IPS-NIHi11 (cell line): ENCODE measurements around the gene PASD1.
"Not testable (repeated sequence)": the region's sequence is repeated elsewhere in the genome, so short reads cannot be mapped to it uniquely, and the experiment has no call there.

Experiments
- DNase-seq: peaks from one replicate; pipeline ENCODE4 v3.0.0; 2012; ENCODE audit warnings: mixed read lengths, low spot score

The PASD1 gene, protein sequence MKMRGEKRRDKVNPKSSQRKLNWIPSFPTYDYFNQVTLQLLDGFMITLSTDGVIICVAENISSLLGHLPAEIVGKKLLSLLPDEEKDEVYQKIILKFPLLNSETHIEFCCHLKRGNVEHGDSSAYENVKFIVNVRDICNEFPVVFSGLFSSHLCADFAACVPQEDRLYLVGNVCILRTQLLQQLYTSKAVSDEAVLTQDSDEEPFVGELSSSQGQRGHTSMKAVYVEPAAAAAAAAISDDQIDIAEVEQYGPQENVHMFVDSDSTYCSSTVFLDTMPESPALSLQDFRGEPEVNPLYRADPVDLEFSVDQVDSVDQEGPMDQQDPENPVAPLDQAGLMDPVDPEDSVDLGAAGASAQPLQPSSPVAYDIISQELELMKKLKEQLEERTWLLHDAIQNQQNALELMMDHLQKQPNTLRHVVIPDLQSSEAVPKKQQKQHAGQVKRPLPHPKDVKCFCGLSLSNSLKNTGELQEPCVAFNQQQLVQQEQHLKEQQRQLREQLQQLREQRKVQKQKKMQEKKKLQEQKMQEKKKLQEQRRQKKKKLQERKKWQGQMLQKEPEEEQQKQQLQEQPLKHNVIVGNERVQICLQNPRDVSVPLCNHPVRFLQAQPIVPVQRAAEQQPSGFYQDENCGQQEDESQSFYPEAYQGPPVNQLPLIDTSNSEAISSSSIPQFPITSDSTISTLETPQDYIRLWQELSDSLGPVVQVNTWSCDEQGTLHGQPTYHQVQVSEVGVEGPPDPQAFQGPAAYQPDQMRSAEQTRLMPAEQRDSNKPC

DNA sequence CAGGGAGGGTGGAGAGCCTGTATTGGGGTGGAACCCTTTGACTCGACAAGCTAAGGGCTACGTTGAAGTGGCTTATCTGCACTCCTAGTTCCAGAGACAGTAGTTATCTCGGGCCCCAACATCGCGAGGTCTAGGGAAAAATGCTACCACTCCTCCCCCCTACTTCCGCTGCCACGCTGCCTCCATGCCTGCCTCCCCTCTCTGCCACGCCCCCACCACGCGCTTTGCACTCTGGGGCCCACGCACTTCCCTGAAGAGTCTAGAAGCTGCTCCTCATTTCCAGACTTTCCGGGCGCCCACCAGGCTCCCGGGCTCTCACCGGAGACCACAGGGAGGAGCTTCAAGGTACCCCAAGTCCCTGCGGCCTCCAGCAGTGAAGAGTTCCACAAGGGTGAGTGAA lies at the start of gene PASD1:
TSS of gene PASD1 (plus strand) at position 227 of the 400 bp plus-strand sequence. CDS start 37,879 bp downstream, outside the sequence.
- no peak for DNase-seq

DNA sequence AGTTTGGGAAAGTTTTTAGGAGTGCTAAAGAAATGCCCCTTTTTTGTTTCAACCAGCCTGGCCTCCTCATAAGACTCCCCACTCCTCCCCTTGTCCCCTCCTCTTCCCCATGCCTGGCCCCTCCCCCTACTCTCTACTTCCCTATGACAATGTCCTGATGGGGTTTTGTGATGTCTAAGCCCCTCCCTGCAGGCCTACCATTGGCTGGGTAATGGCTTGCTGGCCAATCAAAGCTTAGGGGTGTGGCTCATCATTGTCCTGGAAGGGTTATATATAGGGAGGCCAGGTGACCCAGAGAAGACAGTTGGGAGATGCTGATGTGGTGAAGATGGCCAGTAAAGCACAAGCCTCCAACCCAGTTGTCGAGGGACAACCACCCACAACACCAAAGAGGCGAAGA lies 48.2 kb upstream of the PASD1 start:
- no peak for DNase-seq

DNA sequence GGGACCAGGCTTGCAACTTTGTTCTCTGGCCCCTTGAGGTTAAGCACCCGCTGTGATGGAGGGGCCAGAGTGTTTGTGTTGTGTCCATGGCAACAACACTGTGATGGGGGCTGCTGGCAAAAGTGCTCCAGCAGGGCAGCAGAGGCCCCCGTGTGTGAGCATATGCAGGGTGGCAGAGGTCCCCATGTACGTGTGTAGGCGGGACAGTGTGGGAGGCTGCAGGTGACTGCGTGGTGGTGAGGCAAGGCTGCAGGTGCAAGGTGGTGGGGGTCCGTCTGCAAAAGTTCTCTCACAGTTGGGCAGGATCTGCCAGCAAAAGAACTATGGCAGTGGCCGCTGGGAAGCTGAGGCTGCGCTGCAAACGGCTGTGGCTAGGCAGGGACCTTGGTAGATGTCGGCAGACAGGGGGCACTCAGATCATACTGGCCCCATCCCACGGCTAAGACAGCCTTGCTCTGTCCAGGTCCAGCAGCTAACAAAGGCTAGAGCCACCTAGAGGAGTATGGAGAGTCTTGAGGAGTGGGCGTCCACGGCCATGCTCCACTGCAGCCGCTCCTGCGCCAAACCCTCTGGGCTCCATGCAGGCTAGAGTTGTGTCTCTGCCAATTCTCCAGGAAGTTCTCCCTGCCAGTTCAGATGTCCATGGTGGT lies 46.8 kb upstream of the PASD1 start:
- DNase-seq, result no peak

DNA sequence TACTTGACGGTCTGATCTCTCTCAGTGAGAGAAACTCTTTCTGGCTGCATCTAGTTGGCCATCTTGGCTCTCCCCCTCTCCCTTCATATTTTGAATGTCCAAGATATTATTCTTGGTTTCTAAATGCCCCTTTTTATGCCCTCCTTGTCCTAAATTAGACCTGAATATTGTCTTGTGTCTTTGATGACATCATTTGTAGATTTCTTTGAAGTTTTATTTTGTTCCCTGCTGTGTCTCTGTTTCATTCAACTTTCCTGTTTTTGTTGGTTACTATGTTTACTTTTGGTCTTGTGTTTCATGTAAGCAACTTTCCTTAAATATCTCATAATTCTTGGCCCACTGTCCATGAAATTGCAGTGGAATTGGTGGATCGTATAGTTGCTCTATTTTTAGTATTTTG lies 46.1 kb upstream of the PASD1 start:
- DNase-seq, result no peak

DNA sequence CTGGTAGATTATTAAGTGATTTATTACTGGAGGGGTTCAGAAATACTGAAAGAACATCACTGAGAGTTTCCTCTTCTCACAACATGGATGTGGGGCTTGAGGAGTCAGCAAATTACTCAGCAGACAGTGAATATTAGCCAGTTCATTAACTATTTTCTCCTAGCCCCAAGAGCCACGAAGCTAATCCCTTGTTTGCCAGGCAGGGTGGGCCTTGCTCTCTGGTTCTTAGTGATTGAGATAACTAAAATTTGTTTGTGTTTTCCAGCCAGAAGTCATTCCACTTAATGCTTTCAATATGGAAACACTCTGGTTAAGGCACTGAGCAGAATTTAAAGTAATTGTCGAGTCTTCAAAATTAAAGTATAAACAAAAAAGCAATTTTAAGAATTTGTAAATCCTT lies 40.1 kb upstream of the PASD1 start:
- DNase-seq, result no peak

DNA sequence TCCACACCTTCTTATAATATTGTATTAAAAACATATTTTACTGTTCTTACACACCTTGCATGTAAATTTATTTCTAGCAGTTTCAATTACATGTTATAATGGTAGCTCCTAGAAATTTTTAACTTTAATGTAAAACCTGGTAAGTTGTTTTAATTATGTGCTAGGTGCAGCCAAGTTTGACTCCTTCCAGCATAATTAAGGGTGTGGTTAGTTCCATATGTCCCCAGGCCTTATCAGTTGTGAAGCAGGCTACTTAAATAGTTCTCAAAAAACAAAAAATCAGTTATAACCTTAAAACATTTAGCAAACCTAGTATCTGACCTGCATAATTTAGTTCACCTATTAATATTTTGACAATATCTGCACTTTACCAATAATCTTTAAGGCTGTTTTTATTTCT lies 26.9 kb upstream of the PASD1 start:
- no peak for DNase-seq

DNA sequence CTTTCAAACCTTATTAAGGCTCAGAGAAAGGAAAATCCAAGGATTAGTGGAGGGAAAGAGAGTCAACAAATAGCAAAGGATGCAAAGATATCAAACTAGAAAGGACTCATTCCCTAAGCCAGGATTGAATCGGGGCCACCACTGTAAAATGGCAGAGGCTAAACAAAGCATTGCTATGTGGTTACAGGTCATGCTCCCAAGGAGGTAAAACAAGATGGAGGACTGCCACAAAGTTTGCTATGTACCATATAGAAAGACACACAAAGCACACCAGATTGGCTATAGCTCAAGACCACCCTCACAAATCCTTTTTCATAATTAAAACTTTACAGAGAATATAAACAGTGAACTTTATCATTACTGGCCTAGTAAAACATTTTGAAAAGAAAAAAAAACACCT lies 25.9 kb upstream of the PASD1 start:
- no peak for DNase-seq

DNA sequence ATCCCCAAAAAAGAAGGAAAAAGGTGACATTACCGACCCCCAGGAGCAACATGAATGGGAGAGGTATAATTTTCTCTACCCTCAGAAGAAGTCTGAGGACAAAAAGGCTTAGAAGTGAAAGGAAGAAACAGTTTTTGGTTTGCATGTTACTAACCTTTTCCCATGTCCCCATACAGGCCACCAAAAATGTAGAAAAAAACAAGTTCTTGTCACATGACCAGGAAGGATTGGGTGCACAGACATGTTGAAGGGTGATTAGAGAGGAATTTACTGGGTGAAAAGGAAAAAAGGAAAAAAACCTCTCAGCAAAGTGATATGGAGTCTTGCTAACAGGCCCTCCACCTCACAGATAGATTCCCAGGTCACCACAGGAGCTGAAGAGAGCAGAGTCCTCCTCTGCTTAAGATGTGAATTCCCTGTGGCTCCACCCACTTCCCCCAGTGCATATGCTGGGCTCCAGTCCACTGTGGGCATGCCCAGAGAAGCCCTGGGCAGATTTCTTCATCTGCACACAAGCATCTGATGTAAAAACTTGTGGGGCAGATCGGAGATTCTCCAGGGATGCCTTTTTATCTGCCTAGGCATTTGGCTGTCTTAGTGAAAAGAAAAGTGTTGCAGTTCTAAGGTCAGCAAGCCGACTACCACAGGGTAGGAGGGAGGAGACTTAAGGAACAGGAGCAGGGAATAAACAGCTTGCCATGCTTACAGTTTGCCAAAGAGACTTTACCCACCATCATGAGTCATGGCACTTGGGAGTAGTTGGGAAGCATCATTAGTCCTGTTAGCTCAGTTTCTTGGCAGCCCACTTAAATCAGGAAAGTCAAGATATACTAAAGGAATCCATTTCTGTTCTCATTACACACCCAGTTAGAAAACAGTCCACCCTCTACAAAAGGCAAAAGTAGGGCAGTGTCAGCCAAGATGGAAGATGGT lies 25.0 kb upstream of the PASD1 start:
- no peak for DNase-seq

DNA sequence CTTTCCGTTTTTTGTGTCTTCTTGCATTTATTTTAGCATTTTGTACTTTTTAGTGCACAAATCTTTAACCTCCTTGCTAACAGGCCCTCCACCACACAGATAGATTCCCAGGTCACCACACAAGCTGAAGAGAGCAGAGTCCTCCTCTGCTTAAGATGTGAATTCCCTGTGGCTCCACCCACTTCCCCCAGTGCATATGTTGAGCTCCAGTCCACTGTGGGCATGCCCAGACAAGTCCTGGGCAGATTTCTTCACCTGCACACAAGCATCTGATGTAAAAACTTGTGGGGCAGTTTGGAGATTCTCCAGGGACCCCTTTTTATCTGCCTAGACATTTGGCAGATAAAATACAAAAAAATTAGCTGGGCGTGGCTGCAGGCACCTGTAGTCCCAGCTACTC lies 19.8 kb upstream of the PASD1 start:
- DNase-seq, result no peak

DNA sequence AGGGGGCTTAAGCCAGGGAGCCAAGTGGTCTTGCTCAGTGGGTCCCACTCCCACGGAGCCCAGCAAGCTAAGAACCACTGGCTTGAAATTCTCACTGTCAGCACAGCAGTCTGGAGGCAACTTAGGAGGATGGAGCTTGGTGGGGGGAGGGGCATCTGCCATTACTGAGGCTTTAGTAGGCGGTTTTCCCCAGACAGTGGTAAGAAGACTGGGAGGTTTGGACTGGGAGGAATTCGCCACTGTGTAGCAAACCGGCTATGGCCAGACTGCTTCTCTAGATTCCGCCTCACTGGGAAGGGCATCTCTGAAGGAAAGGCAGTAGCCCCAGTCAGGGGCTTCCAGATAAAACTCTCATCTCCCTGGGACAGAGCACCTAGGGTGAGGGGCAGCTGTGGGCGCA lies 17.2 kb upstream of the PASD1 start:
- DNase-seq, result not testable (repeated sequence)

DNA sequence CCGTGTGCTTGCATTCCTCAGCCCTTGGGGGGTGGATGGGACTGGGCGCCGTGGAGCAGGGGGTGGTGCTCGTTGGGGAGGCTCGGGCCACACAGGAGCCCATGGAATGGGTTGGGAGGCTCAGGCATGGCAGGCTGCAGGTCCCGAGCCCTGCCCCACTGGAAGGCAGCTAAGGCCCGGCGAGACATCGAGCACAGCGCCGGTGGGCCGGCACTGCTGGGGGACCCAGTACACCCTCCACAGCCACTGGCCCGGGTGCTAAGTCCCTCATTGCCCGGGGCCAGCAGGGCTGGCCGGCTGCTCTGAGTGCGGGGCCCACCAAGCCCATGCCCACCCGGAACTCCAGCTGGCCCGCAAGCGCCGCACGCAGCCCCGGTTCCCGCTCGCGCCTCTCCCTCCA lies 12.3 kb upstream of the PASD1 start:
- not testable (repeated sequence) for DNase-seq

DNA sequence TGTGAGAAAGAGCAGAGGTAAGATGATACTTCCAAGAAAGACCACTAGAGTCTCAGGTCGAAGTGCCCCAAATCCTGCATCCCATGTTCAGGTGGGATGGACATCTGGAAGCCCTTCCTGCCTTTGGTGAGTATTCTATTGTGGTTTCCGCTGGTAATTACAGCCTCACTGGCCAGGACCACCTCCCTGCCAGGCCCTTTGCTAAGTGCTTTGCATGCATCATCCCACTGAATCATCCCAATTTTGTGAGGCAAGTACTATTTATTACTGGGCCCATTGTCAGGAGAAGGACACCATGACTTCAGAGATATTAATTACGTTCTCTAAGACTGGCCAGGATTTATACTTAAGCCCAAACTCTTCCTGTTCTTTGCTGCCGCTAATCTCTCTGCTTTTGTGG lies 10.7 kb upstream of the PASD1 start:
- no peak for DNase-seq

DNA sequence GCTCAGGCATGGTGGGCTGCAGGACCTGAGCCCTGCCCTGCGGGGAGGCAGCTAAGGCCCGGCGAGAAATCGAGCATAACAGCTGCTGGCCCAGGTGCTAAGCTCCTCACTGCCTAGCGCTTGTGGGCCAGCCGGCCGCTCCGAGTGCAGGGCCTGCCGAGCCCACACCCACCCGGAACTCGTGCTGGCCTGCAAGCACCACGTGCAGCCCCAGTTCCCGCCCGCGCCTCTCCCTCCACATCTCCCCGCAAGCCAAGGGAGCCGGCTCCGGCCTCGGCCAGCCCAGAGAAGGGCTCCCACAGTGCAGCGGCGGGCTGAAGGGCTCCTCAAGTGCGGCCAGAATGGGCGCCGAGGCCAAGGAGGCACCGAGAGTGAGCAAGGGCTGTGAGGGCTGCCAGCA lies 8.2 kb upstream of the PASD1 start:
- DNase-seq, result not testable (repeated sequence)

DNA sequence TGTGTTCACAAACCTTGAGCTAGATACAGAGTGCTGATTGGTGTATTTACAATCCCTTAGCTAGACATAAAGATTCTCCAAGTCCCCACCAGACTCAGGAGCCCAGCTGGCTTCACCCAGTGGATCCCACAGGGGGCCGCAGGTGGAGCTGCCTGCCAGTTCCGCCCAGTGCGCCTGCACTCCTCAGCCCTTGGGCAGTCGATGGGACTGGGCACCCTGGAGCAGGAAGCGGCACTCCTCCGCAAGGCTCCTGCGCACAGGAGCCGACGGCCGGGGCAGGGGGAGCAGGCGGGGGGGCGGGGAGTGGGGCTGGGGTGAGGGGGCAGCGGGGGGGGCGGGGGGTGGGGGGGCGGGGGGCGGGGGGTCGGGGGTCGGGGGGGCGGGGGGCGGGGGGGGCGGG lies 990 bp upstream of the PASD1 start:
- DNase-seq, result not testable (repeated sequence)

DNA sequence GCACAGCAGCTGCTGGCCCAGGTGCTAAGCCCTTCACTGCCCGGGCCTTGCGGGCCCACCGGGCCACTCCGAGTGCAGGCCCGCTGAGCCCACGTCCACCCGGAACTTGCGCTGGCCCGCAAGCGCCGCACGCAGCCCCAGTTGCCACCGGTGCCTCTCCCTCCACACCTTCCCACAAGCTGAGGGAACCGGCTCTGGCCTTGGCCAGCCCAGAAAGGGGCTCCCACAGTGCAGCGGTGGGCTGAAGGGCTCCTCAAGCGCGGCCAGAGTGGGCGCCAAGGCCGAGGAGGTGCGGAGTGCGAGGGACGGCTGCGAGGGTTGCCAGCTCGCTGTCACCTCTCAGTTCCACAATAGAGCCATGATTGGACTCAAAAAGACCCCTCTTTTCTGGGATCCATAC lies 472 bp upstream of the PASD1 start:
- DNase-seq, result not testable (repeated sequence)

DNA sequence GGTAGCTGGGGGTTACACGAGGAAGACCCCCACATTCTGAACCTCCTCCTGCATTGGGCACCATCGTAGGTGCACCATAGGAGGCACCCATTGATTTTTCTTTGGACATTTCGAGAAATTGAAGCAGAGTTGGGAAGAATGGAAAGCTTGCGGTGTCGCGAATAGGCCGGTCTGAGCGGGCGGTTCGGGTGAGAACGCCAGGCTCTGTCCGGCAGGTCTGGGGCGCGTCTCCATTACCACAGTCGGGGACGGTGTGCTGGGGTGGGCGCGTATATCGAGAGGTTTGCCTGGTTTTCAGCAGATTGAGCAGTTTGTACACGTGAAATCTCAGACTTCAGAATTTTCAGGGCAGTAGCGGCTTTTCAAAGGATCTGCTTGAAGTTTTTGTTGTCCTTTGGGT lies 560 bp downstream of the PASD1 start:
- no peak for DNase-seq

DNA sequence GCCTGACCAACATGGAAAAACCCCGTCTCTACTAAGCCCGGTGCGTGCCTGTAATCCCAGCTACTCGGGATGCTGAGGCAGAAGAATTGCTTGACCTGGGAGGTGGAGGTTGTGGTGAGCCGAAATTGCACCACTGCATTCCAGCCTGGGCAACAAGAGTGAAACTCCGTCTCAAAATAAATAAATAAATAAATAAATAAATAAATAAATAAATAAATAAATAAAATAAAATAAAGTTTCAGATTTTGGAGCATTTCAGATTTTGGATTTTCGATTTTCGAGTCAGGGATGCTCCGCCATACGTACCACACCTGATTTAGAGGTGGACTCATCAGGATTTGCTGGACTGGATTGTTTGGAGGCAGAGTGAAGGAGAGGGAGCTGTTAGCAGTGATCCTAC lies 3.4 kb downstream of the PASD1 start:
- DNase-seq, result not testable (repeated sequence)

DNA sequence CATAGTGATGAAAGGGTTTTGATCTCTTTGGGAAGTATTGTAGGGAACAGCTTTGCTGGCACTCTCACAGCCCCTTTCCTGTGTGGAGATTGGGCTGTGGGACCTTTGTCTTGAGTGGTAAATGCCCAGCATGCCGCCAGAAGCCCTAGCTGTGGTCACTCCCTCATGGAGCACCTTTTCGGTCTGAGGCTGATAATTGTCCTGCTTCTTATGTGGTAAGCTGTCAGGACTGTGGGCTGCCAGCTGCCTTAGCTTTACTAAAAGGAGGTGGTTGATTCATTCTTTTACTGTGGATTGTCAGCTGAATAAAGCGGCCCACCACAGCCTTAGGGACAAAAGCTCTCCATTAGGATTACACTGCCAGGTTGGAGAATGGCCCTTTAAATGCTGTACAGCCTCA lies 7.1 kb downstream of the PASD1 start:
- no peak for DNase-seq

DNA sequence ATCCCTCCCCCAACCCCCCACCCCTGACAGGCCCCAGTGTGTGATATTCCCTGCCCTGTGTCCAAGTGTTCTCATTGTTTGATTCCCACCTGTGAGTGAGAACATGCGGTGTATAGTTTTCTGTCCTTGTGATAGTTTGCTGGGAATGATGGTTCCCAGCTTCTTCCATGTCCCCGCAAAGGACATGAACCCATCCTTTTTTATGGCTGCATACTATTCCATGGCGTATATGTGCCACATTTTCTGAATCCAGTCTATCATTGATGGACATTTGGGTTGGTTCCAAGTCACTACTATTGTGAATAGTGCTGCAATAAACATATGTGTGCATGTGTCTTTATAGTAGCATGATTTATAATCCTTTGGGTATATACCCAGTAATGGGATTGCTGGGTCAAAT lies 29.9 kb downstream of the PASD1 start:
- not testable (repeated sequence) for DNase-seq

DNA sequence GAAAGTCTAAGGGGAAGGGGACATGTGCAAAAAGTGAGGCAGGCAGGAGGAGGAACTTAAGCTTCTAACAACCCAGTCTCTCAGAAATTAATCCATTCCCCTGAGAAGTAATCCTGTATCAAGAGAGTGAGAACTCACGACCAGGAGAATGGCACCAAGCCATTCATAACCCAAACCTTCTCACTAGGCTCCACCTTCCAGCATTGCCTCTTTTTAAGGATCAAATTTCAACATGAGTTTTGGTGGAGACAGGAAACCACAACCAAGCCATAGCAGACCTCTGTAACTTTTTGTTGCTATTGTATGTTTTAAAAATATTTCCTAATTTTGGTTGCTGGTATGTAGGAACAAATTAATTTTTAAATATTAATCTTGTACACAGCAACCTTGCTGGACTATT lies 32.8 kb downstream of the PASD1 start:
- DNase-seq, result no peak

DNA sequence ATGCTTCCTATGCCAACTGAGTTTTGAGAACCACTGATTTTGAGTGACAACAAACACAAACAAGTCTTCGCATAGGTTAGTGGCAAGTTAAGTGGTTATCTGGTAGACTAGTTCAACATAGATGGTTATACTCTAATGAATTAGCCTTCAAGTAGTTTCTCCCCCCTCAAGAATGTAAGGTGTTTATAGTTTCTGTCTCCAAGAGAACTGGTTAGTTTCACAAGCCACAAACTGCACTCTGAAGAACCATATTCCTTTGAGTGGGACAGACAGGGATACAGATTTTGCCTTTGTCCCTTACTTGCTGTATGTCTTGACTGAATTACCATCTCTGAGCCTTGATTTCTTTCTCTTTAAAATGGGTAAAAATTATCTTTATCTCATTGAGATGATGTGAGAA lies 41.5 kb downstream of the PASD1 start:
- no peak for DNase-seq

DNA sequence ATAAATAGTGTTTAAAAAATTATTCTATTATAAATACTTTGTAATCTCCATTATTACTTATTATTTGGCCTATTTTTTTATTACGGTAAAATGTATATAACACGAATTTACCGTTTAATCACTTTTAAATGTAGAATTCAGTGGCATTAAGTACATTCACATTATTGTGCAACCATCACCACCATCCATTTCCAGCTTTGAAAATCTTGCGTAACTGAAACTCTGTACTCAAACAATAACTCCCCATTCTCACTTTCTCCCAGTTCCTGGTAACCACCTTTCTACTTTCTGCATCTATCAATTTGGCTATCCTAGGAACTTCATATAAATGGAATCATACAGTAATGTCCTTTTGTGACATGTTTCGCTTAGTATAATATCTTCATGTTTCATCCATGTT lies 45.7 kb downstream of the PASD1 start:
- DNase-seq, result no peak
